Measurements from ENCODE around the gene DDX39B. TPM values are rescaled to one million over a fixed set of nuclear protein-coding genes. Genes with fewer than 3 reads are reported as not detected.
A peak's percentile ranks its signal among the peaks of the same experiment; 100 is the strongest.

Gene DDX39B
- total RNA-seq, 1 donor from 2014 or later: 265 TPM

- H3K9me3 ChIP-seq: no peaks in the 10 kb centered on the region
- no peak overlapping the region for H3K4me3 ChIP-seq
- intact Hi-C loops (cut with DNase I): no loop called here
- H3K4me1 ChIP-seq: no peaks in the 10 kb centered on the region
- peaks cover 68% of the 10 kb centered on the region for H3K36me3 ChIP-seq
- ATAC-seq (no peak), DNase-seq (no peak)
- no peaks in the 10 kb centered on the region for H3K27me3 ChIP-seq (ENCODE audit: low read depth)
- TF ChIP-seq, protein P1, sequence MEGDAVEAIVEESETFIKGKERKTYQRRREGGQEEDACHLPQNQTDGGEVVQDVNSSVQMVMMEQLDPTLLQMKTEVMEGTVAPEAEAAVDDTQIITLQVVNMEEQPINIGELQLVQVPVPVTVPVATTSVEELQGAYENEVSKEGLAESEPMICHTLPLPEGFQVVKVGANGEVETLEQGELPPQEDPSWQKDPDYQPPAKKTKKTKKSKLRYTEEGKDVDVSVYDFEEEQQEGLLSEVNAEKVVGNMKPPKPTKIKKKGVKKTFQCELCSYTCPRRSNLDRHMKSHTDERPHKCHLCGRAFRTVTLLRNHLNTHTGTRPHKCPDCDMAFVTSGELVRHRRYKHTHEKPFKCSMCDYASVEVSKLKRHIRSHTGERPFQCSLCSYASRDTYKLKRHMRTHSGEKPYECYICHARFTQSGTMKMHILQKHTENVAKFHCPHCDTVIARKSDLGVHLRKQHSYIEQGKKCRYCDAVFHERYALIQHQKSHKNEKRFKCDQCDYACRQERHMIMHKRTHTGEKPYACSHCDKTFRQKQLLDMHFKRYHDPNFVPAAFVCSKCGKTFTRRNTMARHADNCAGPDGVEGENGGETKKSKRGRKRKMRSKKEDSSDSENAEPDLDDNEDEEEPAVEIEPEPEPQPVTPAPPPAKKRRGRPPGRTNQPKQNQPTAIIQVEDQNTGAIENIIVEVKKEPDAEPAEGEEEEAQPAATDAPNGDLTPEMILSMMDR (IDR thresholded peaks at IDR 0.05): no peak
- no peak overlapping the region for H3K27ac ChIP-seq
Measured at GRCh38 chr6:31531162-31531561, 10.6 kb downstream of the DDX39B start.

DNA sequence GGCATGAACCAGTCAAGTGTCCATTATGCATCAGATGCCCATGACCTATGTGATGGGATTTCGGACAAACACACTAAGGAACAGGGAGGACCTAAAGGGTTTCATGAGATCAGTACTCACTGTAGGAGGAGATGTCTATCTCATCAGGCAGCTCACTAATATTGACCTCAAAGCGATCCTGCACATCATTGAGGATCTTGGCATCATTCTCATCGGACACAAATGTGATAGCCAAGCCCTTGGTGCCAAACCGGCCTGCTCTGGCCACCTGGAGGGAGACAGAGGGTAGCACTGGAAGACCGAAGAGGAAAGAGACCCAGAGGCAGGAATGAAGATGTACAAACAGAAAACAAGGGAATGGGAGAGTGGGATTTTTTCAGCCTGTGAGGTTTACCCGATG is 11.1 kb downstream of the DDX39B start:
- TF ChIP-seq, protein P1 (IDR thresholded peaks at IDR 0.05): no peak
- ATAC-seq (no peak), DNase-seq (no peak)
- Histone ChIP-seq H3K4me3 (no peak overlapping the region), H3K27me3 (ENCODE audit: low read depth) (no peaks in the 10 kb centered on the region), H3K9me3 (no peaks in the 10 kb centered on the region), H3K4me1 (no peaks in the 10 kb centered on the region), H3K27ac (no peak overlapping the region), H3K36me3 (peaks cover 63% of the 10 kb centered on the region)
- intact Hi-C loops (cut with DNase I): no loop called here

DNA sequence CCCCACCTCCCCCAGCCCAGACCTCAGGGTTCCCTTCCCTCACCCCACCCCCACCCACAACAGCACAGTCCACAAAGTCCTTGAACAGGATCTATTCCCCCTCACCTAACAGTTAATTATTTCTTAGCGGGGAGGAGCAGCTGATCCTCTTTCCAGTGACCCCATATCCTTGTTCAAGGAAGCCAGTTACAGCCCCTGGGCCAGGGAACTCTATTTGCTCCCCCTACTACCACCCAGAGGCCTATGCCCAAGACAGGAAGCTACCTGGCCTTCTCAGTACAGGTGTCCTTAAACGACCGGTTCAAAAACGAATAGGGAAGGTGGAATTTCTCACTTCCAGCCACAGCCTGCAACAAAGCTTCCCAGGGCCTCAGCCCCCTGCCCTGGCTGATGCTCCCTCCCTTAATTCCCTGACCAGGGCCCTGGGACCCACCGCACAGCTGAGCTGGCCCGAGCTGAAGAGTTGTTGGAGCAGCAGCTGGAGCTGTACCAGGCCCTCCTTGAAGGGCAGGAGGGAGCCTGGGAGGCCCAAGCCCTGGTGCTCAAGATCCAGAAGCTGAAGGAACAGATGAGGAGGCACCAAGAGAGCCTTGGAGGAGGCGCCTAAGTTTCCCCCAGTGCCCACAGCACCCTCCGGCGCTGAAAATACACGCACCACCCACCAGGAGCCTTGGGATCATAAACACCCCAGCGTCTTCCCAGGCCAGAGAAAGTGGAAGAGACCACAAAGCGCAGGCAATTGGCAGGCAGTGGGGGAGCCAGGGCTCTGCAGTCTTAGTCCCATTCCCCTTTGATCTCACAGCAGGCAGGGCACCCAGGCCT is 12.3 kb downstream of the DDX39B start:
- ATAC-seq (no peak), DNase-seq (no peak)
- peaks cover 52% of the 10 kb centered on the region for H3K36me3 ChIP-seq
- intact Hi-C loops (cut with DNase I): no loop called here
- no peaks in the 10 kb centered on the region for H3K27me3 ChIP-seq (ENCODE audit: low read depth)
- H3K4me3 ChIP-seq: no peak overlapping the region
- no peak overlapping the region for H3K27ac ChIP-seq
- no peaks in the 10 kb centered on the region for H3K4me1 ChIP-seq
- H3K9me3 ChIP-seq: no peaks in the 10 kb centered on the region
- TF ChIP-seq, protein P1 (IDR thresholded peaks at IDR 0.05): no peak

GRCh38 chr6:31528821-31529328 is 12.9 kb downstream of the DDX39B start, which contains the start of gene MCCD1:
Gene MCCD1, plus strand, starts transcription at chr6:31528962. Its CDS starts 53 bp downstream, at chr6:31529015.
- DNase-seq: no peak
- TF ChIP-seq, protein P1 (IDR thresholded peaks at IDR 0.05): no peak
- Histone ChIP-seq H3K27me3 (ENCODE audit: low read depth) (no peaks in the 10 kb centered on the region), H3K27ac (no peak within 1 kb of the TSS), H3K36me3 (peaks cover 45% of the 10 kb centered on the region), H3K4me3 (no peak within 1 kb of the TSS), H3K4me1 (no peaks in the 10 kb centered on the region), H3K9me3 (no peaks in the 10 kb centered on the region)
- peak; percentile 18 to 33 for ATAC-seq
- intact Hi-C loops (cut with DNase I): no loop called here

DNA sequence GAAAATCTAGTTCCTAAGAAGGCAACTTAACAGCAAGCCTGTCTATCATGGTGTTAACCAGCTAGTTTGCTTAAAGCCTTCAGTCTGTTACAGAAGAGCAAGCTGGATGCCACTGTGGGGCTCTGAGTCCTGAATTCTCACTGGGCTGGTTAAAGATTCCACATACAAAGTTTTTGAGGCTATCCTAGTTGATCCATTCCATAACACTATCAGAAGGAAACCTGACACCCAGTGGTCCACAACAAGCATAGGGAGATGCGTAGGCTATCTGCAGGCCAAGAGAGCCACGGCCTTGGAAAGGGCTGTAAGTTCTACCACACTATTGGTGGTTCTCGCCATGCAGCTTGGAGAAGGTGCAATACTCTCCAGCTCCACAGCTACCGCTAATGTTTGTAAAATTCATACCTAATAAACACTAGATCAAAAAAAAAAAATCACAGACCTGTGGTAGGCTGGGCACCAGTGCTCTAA is 13.5 kb downstream of the DDX39B start:
- H3K4me1 ChIP-seq: no peaks in the 10 kb centered on the region
- H3K27me3 ChIP-seq (ENCODE audit: low read depth): no peaks in the 10 kb centered on the region
- H3K9me3 ChIP-seq: no peaks in the 10 kb centered on the region
- peaks cover 40% of the 10 kb centered on the region for H3K36me3 ChIP-seq
- DNase-seq (no peak), ATAC-seq (no peak)
- no peak overlapping the region for H3K27ac ChIP-seq
- no peak overlapping the region for H3K4me3 ChIP-seq
- TF ChIP-seq, protein P1 (IDR thresholded peaks at IDR 0.05): no peak
- intact Hi-C loops (cut with DNase I): no loop called here

Measured in lower lobe of right lung (tissue), 2 donors.